NCI-H1436 treated with DMSO at 0.1 percent for 48 hours (cell line): Measurements from ENCODE around the gene MYPOP.
A peak's percentile ranks its signal among the peaks of the same experiment; 100 is the strongest.
"Not testable (repeated sequence)": the region's sequence is repeated elsewhere in the genome, so short reads cannot be mapped to it uniquely, and the experiment has no call there.

Experiments used
- DNase-seq: peaks from one replicate; lab custom pipeline; 2025; lab: John Stamatoyannopoulos, UW

The MYPOP gene

GRCh38 chr19:45906221-45906620 is 3.8 kb upstream of the MYPOP start:
- DNase-seq, result no peak

- no peak for DNase-seq
Measured at GRCh38 chr19:45905011-45905410, 2.6 kb upstream of the MYPOP start.

GRCh38 chr19:45902651-45903625 is 525 bp upstream of the MYPOP start:
- DNase-seq, result peak; percentile 78

DNA sequence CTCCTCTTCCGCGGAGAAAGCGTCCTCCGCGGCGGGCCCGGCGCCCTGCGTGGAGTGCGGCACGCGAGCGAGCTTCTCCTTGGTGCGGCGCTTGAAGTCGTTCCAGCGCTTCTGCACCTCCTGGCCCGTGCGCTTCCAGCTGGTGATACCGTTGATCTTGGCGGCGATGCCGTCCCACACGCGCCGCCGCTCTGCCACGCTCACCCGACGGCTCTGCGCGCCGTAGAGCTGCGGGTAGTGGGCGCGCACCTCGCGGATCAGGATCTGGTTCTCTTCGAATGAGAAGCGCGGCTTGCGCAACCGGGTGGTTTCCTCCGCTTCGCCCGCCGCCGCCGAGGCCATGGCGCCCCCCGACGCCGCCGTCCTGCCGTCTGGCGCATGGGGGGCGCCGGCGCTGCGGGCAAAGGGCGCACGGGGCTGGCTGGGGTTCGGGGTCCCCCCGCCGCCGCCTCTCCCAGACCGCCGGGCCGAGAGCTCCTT is 941 bp downstream of the MYPOP start:
- no peak for DNase-seq

- DNase-seq, result no peak
Measured at GRCh38 chr19:45900738-45901431, 1.5 kb downstream of the MYPOP start.

DNA sequence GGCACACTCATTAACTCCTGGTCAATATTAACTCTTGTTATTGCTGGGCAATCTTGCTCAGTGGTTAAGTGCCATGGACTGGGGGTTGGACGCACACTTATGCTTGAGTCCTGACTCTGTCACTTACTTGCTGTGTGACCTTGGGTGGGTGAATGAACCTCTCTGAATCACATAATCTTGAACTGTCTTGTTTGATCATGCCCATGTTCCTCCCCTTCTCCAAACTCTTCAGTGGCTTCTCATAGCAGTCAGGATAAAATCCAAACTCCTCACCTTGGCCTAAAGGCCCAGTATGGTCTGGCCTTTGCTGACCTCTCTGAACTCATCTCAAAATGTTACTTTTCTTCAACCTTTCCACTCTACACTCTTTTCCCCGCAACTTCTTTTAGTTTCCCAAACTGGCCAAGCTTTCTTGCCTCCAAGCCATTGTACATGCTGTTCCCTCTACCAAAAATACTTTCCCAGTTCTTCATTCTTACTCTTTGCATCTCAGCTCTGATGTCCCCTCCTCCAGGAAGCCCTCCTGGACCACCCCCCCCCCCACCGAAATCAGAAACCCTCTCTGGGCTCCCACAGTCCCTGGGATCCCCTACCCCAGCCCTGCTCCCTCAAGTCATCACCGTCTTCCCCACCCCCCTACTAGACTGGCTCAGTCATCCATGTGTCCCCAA is 2.4 kb downstream of the MYPOP start:
- no peak for DNase-seq

DNA sequence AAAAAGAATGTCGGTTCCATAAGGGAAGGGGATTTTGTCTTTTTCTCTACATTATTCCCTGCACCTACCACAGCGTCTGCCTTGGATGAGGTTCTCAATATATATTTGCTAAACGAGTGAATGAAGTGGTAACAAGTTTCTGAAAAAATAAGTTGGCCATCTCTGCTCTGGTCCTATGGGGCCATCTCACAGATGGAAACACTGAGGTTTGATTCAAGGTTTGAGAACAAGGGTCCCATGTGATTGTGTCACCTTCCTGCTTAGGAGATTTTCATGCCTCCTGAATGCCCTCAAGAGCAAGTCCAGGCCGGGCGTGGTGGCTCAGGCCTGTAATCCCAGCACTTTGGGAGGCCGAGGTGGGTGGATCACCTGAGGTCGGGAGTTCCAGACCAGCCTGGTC is 3.2 kb downstream of the MYPOP start:
- no peak for DNase-seq

GRCh38 chr19:45897261-45897812 is 5.1 kb downstream of the MYPOP start:
- DNase-seq, result no peak

DNA sequence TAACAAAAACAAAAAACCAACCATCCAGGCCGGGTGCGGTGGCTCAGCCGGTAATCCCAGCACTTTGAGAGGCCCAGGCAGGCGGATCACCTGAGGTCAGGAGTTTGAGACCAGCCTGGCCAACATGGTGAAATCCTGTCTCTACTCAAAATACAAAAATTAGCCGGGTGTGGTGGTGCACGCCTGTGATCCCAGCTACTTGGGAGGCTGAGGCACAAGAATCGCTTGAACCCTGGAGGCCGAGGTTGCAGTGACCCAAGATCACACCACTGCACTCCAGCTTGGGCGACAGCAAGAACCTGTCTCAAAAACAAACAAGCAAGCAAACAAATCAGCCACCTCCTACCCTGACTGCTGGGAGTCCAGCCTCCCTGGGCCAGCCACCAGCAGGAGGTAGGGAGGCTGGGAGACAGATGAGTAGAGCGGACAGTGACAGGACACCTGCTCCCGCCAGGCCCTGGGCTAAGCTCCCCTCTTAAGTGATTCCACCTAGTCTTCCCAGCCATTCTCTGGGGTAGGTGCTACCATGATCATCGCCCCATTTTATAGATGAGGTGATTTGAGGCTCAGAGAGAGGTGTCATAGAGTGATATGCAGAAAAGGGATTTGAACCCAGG is 6.3 kb downstream of the MYPOP start:
- not testable (repeated sequence) for DNase-seq

- no peak for DNase-seq
Measured at GRCh38 chr19:45895519-45895972, 6.9 kb downstream of the MYPOP start.

DNA sequence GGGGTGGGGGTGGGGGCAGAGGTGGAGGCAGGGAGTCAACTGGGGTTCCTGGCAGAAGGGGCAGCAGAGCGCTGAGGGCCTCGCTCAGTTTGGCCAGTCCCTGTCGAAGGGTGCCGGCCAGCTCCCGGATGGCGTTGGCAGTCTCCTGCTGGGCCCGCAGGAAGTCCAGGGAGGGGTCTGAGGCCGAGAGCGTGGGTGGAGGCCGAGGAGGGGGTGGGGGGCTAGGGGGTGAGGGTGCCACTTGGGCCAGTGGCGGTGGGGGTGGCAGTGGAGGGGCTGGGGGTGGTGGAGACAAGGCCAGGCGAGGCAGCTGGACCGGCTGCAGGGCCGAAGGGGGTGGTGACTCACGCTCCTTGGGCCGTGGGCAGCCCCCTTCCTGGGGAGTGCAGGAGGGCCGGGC is 11.5 kb downstream of the MYPOP start:
- DNase-seq, result no peak

GRCh38 chr19:45889210-45889885 is 13.1 kb downstream of the MYPOP start:
- DNase-seq, result no peak

DNA sequence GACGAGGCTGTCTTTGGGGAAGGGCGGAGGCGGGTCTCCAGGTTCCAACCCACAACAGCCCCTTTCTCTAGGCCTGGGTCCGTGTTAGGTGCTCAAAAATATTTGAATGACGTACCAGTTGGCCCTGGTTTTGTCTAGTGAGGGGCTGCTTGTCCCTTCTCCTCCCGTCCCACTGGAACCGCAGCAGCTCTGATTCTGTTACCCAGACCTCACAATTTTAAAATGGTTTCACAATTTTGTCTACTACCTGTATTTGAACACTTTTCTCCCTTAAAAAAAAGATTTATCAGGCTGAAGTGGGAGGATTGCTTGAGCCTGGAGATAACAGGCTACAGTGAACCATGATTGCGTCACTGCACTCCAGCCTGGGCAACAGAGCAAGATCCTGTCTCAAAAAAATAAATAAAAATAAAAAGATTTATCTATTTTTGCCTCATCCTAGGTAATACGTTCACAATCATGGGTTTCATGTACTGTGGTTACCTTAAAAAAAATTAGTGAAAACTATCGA is 15.2 kb downstream of the MYPOP start:
- DNase-seq, result no peak

- peak; percentile 63 for DNase-seq
Measured at GRCh38 chr19:45886427-45887199, 15.8 kb downstream of the MYPOP start.

DNA sequence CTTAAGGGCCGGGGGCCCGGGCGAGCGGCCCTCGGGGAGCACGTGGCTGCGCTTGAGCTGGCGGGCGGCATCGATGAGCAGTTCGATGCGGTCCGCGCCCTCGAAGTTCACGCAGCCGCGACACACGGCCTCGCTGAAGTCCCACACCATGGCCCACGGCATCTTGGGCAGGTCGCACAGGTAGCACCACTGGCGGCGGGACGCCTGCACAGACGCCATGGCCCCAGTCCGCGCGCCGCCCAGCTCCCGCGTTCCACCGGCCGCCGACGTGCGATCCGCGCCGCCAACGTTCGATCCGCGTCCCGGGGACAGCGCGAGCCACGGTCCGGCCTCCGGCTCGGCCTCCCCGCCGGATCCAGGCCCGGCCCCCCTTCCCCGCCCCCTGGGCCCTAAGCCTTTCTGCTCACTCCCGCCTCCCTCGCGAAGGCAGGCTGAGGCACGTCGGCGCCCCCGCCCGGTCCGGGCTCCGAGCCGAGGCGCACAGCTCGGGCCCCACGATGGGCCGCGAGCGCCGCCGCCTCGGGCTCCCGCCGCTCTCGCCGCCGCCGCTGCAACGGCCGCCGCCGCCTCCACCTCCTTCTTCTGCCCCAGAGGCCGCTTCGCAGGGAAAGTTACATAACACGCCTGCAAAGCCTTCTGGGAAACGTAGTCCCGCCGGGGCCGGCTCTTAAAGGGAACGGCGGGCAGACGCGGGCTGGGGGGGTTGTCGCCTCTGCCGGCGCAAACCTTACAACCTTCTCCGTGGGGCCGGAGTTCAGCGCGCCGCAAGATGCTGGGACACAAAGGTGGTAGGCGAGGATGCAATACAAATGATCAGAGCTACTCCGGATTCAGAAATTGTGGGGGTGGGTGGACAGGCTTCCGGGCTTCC is 16.6 kb downstream of the MYPOP start, which contains the start of gene IRF2BP1:
Gene IRF2BP1 (minus strand): TSS at position 586 of the 871 bp plus-strand sequence. CDS start 367 bp downstream, at position 219.
- no peak for DNase-seq

DNA sequence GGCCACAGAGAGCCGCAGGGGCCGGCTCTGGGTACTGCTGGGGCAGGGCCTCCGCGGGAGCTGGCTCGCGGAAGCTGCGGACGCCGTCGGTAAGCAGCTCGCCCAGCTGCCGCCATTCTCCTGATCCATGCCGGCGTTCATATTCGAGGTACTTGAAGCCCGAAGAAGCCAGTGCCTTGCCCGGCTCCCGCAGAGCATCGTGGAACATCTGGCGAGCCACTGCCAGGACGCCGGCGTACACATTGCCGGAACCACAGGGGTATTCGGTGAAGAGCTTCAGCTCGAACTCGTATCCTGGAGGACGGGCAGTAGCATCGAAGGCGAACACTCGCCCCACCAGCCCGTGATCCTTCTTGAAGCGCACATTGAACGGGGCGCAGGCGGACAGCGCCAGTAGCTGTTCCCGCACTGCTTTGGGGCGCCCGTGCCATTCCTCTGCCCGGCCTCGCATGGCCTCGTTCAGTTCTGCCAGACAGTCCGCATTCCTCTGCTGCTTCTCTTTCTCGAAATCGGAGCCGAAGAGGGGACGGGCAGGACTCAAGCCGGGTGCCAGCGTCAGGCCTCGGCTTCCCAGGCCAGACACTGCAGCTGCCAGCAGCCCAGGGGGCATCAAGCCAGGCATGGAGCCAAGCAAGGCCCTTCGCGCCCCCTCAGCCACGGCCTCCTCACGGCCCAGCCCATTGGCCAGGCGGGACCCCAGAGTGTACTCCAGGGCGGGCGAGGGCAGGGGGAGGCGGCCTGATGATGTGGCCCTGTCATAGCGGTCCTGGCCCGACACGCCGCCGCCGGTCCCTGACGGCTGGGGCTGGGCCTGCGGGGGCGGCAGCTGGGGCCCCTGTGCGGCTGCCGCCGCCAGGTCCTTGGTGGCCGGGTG is 17.5 kb downstream of the MYPOP start:
- no peak for DNase-seq

GRCh38 chr19:45883881-45884681 is 18.3 kb downstream of the MYPOP start:
- DNase-seq, result no peak
